ENCODE measurements around the gene ABI1.

The ABI1 gene

DNA sequence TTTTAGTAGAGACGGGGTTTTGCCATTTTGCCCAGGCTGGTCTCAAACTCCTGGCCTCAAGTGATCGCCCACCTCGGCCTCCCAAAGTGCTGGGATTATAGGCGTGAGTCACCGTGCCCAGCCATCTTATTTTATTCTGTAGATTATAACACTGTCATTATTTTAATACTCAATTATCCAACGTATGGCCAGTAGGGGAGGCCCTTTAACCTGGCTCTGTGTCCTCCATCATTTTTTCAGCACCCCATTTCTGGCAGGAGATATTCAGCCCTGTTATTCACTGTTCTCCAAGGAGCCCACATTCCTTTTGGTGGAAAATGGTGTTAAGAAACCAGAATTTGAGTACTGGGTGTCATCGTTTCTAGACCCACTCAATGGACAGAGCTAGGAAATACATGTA is 131.8 kb downstream of the ABI1 start:
- Histone ChIP-seq H3K27ac (0 out of 22 replicates have a peak overlapping the region, but pooled peaks of 1 of the 11 experiments have one; percentile 47), H3K9ac (no peak overlapping the region), H3K36me3 (peaks cover 53 to 100% (median 99%) of the 10 kb centered on the region in 11 experiments), H3K27me3 (no peaks in the 10 kb centered on the region), H4K20me1 (peaks cover 0 to 81% (median 61%) of the 10 kb centered on the region in 11 experiments; a peak in 16 of 22 replicates), H3K4me1 (peaks cover 0 to 56% (median 0%) of the 10 kb centered on the region in 10 experiments; a peak in 5 of 20 replicates), H3K9me3 (replicated peaks in 1 of 11) (no peaks in the 10 kb centered on the region), H3K4me2 (peak overlapping the region in 1 of 11 experiments; percentile 59; a peak in 1 of 22 replicates), H3K4me3 (no peak overlapping the region)
- no peak for TF ChIP-seq Cebpa-rat (IDR thresholded peaks at IDR 0.05)

DNA sequence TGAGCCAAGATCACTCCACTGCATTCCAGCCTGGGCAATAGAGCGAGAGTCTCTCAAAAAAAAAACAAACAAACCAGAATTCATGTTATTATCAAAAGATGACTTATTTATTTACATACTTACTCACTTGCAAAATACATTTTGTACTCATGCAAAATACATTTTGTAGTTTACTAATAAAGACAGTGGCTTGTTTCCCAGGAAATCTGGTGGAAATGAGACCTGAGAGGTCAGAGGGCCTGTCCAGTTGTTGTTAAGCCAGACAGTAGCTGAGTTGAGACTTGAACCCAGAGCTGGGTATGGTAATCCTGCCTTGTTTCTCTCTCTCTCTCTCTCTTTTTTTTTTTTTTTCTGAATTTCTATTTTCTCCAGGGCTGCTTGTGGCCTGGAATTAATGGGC is 133.8 kb downstream of the ABI1 start:
- Histone ChIP-seq H3K27me3 (no peaks in the 10 kb centered on the region), H3K27ac (peak overlapping the region in 1 of 11 experiments; percentile 16; a peak in 3 of 22 replicates), H3K36me3 (peaks cover 49 to 100% (median 99%) of the 10 kb centered on the region in 11 experiments)

GRCh38 chr10:26725837-26726727 is 134.7 kb downstream of the ABI1 start:
- no peak overlapping the region for H3K4me3 ChIP-seq
- H3K9me3 ChIP-seq (replicated peaks in 1 of 11) = no peaks in the 10 kb centered on the region
- peaks cover 0 to 36% (median 0%) of the 10 kb centered on the region in 10 experiments; a peak in 5 of 20 replicates for H3K4me1 ChIP-seq
- H3K27me3 ChIP-seq = no peaks in the 10 kb centered on the region
- peak overlapping the region in 1 of 11 experiments; percentile 2; a peak in 1 of 22 replicates for H3K4me2 ChIP-seq
- peak overlapping the region in 1 of 11 experiments; percentile 16; a peak in 1 of 22 replicates for H3K27ac ChIP-seq
- H4K20me1 ChIP-seq = peaks cover 0 to 86% (median 65%) of the 10 kb centered on the region in 11 experiments; a peak in 16 of 22 replicates
- no peak overlapping the region for H3K9ac ChIP-seq
- TF ChIP-seq Cebpa-rat (IDR thresholded peaks at IDR 0.05) = no peak
- peaks cover 56 to 100% (median 98%) of the 10 kb centered on the region in 11 experiments for H3K36me3 ChIP-seq

More for the DNA sequence above, 133.8 kb downstream of the ABI1 start:
- Histone ChIP-seq H3K4me3 (no peak overlapping the region), H3K4me1 (peaks cover 0 to 45% (median 0%) of the 10 kb centered on the region in 10 experiments; a peak in 5 of 20 replicates), H3K4me2 (0 out of 22 replicates have a peak overlapping the region, but pooled peaks of 1 of the 11 experiments have one; percentile 2), H3K9me3 (replicated peaks in 1 of 11) (no peaks in the 10 kb centered on the region), H4K20me1 (peaks cover 0 to 88% (median 66%) of the 10 kb centered on the region in 11 experiments; a peak in 16 of 22 replicates), H3K9ac (no peak overlapping the region)
- no peak for TF ChIP-seq Cebpa-rat (IDR thresholded peaks at IDR 0.05)

DNA sequence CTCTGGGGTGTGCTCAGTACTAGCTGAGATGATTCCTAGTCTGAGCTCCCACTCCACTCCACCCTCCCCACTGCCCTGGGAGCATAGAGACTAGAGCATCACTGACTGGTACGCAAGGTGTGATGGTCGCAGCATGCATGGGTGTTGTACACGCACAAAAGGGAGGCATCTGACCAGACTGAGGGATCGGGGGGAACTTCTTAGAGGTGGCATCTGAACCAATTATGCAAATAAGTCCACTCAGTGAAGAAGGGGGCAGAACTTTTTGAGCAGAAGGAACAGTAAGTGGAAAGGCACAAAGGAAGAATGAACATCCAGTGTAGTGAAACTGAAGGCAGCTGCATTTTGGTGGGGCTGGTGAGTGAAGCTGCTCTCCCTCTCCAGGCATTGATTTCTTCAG is 137.7 kb downstream of the ABI1 start:
- Histone ChIP-seq H3K4me2 (no peak overlapping the region), H3K4me1 (peaks cover 0 to 13% (median 0%) of the 10 kb centered on the region in 10 experiments; a peak in 4 of 20 replicates), H3K27ac (no peak overlapping the region; a peak in 1 of 22 replicates), H3K9me3 (replicated peaks in 1 of 11) (no peaks in the 10 kb centered on the region), H3K4me3 (no peak overlapping the region), H4K20me1 (peaks cover 0 to 94% (median 76%) of the 10 kb centered on the region in 11 experiments; a peak in 17 of 22 replicates), H3K36me3 (peaks cover 76 to 100% (median 99%) of the 10 kb centered on the region in 11 experiments), H3K9ac (peak overlapping the region in 1 of 11 experiments; percentile 20; a peak in 1 of 22 replicates), H3K27me3 (no peaks in the 10 kb centered on the region)
- no peak for TF ChIP-seq Cebpa-rat (IDR thresholded peaks at IDR 0.05)

DNA sequence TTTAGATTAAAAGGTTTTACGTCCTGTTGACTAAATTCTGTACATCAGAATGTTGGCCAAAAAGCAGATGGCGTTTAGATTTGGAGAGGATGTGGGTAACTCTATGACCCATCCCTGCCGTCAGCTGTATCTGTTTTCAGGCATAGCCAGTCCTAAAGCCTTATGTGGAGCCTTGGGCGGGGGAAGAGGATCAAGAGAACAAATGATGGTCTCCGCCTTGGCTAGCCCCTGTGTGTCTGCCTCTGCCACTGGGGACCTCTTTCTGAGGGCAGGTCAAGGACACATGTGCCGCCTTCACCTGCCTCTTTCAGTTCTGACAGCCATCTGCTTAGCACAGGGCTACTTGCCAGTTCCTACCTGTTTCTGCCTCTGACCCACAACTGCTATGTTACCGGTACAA is 139.2 kb downstream of the ABI1 start:
- Histone ChIP-seq H3K4me3 (no peak overlapping the region), H3K27me3 (no peaks in the 10 kb centered on the region), H3K9me3 (replicated peaks in 1 of 11) (no peaks in the 10 kb centered on the region), H3K4me1 (peaks cover 0 to 4% (median 0%) of the 10 kb centered on the region in 10 experiments; a peak in 3 of 20 replicates), H3K27ac (no peak overlapping the region), H3K9ac (no peak overlapping the region), H4K20me1 (peaks cover 0 to 96% (median 77%) of the 10 kb centered on the region in 11 experiments; a peak in 17 of 22 replicates), H3K4me2 (no peak overlapping the region), H3K36me3 (peaks cover 86 to 100% (median 99%) of the 10 kb centered on the region in 11 experiments)
- no peak for TF ChIP-seq Cebpa-rat (IDR thresholded peaks at IDR 0.05)

- Histone ChIP-seq H3K9ac (no peak overlapping the region), H3K36me3 (peaks cover 89 to 96% (median 94%) of the 10 kb centered on the region in 11 experiments), H3K27ac (no peak overlapping the region), H3K4me2 (no peak overlapping the region), H3K4me1 (no peaks in the 10 kb centered on the region), H3K27me3 (no peaks in the 10 kb centered on the region), H3K9me3 (replicated peaks in 1 of 11) (no peaks in the 10 kb centered on the region), H3K4me3 (no peak overlapping the region), H4K20me1 (peaks cover 0 to 93% (median 79%) of the 10 kb centered on the region in 11 experiments; a peak in 17 of 22 replicates)
- TF ChIP-seq Cebpa-rat (IDR thresholded peaks at IDR 0.05) = no peak
These were observed 143.3 kb downstream of the ABI1 start for GRCh38 chr10:26717476-26717875.

GRCh38 chr10:26715137-26715487 is 145.6 kb downstream of the ABI1 start:
- Histone ChIP-seq H3K36me3 (peaks cover 69 to 73% (median 71%) of the 10 kb centered on the region in 11 experiments), H3K27me3 (no peaks in the 10 kb centered on the region), H3K9ac (no peak overlapping the region), H3K4me2 (no peak overlapping the region), H3K4me3 (no peak overlapping the region), H4K20me1 (peaks cover 0 to 72% (median 64%) of the 10 kb centered on the region in 11 experiments; a peak in 17 of 22 replicates), H3K4me1 (no peaks in the 10 kb centered on the region), H3K9me3 (replicated peaks in 1 of 11) (no peaks in the 10 kb centered on the region), H3K27ac (no peak overlapping the region)
- TF ChIP-seq Cebpa-rat (IDR thresholded peaks at IDR 0.05) = no peak

DNA sequence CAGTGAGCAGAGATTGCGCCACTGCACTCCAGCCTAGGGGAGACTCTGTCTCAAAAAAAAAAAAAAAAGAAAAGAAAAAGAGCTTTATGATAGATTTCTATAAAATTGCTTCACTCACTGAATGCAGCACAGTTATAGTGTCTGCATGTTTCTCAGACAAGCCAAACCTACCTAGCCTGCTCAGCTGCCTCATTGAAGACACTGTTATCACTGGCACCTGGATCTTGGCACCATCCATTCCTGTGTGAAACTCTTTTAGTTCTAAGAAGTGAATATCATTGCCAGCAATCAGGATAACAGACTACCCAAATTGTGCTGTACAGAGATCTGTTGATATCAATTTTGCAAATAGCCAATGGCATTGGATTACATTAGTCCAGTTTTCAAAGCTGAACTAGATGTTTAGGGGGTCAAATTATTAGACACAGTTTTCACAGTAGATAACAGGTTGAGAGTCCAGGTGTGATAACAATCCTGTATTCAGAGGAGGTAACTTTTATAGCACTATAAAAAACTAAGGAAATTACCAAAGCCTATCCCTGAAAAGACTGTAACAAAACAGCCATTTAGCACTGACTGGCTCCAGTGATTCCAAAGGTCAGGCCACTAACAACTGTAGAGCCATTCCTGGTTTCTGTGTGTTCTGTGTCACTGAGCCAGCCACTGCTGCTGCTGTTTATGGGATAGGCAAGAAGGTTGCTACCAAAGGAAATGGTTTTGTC is 146.2 kb downstream of the ABI1 start:
- peaks cover 0 to 69% (median 61%) of the 10 kb centered on the region in 11 experiments; a peak in 17 of 22 replicates for H4K20me1 ChIP-seq
- H3K9me3 ChIP-seq (replicated peaks in 1 of 11) = no peaks in the 10 kb centered on the region
- no peak for TF ChIP-seq Cebpa-rat (IDR thresholded peaks at IDR 0.05)
- H3K27me3 ChIP-seq = no peaks in the 10 kb centered on the region
- H3K4me3 ChIP-seq = no peak overlapping the region
- H3K4me2 ChIP-seq = no peak overlapping the region
- H3K36me3 ChIP-seq = peaks cover 66 to 72% (median 69%) of the 10 kb centered on the region in 11 experiments
- no peaks in the 10 kb centered on the region for H3K4me1 ChIP-seq
- H3K27ac ChIP-seq = no peak overlapping the region
- H3K9ac ChIP-seq = no peak overlapping the region

Data from BLaER1 treated with 17β-estradiol and CSF1 and Interleukin-3, amounts not matched to agents 10 nM and 100 nM (cell line).